Loucy (cell line): ENCODE measurements around the gene ELL.

Experiments
- H2AFZ ChIP-seq: fragments of 200-600 bp; sonication (generic); 2 replicates; pipeline ENCODE4 v1.6.0; 2016; ENCODE audit warnings: antibody characterized with exemption, mild to moderate bottlenecking, low read length, moderate library complexity
- H3F3A ChIP-seq: fragments of 200-600 bp; 2 replicates; pipeline ENCODE4 v1.6.0; 2016; ENCODE audit warnings: antibody characterized with exemption, low read depth, mild to moderate bottlenecking
- H3K27me3 ChIP-seq: fragments of 200-600 bp; sonication (generic); 2 replicates; pipeline ENCODE4 v1.6.1; 2014; ENCODE audit warnings: low read length, mild to moderate bottlenecking; ENCODE audit not compliant: insufficient read depth, poor library complexity, severe bottlenecking
- H3K36me3 ChIP-seq: fragments of 200-600 bp; sonication (generic); 2 replicates; pipeline ENCODE4 v1.6.1; 2016; ENCODE audit warnings: low read length; ENCODE audit not compliant: insufficient read depth
- H3K4me1 ChIP-seq: fragments of 200-600 bp; sonication (generic); 2 replicates; pipeline ENCODE4 v1.5.1; 2014; ENCODE audit warnings: low read length, mild to moderate bottlenecking; ENCODE audit not compliant: insufficient read depth, poor library complexity, severe bottlenecking
- H3K4me2 ChIP-seq: fragments of 200-600 bp; sonication (generic); 2 replicates; pipeline ENCODE4 v1.6.0; 2014; ENCODE audit warnings: antibody characterized with exemption, low read length, low read depth, mild to moderate bottlenecking; ENCODE audit not compliant: poor library complexity, severe bottlenecking
- H3K4me3 ChIP-seq: fragments of 200-600 bp; sonication (generic); 2 replicates; pipeline ENCODE4 v1.5.1; 2014; ENCODE audit warnings: low read length, mild to moderate bottlenecking, mixed read lengths; ENCODE audit not compliant: poor library complexity, severe bottlenecking
- H3K79me2 ChIP-seq: fragments of 200-600 bp; sonication (generic); 2 replicates; pipeline ENCODE4 v1.6.1; 2014; ENCODE audit warnings: low read length; ENCODE audit not compliant: insufficient read depth
- H3K9ac ChIP-seq: fragments of 200-600 bp; sonication (generic); 2 replicates; pipeline ENCODE4 v1.6.0; 2014; ENCODE audit warnings: mild to moderate bottlenecking, low read depth, low read length, moderate library complexity; ENCODE audit not compliant: poor library complexity, severe bottlenecking
- H3K9me2 ChIP-seq: fragments of 200-600 bp; sonication (generic); replicated peaks from 2 replicates; pipeline ENCODE4 v1.6.1; 2016; ENCODE audit warnings: low read depth, low read length, mixed read lengths
- H3K9me3 ChIP-seq: fragments of 200-600 bp; sonication (generic); 2 replicates; pipeline ENCODE4 v1.6.1; 2014; ENCODE audit warnings: mild to moderate bottlenecking, antibody characterized with exemption, low read length, low read depth; ENCODE audit not compliant: insufficient read depth
- H4K20me1 ChIP-seq: fragments of 200-600 bp; sonication (generic); 2 replicates; pipeline ENCODE4 v1.6.0; 2014; ENCODE audit warnings: antibody characterized with exemption, low read length, mild to moderate bottlenecking; ENCODE audit not compliant: insufficient read depth, poor library complexity, severe bottlenecking
- CTCF ChIP-seq: fragments of 200-600 bp; sonication (generic); conservative IDR thresholded peaks from 2 replicates; pipeline ENCODE4 v1.5.1; 2014; ENCODE audit warnings: mild to moderate bottlenecking, antibody characterized with exemption, low read length
- EZH2phosphoT487 ChIP-seq: fragments of 200-600 bp; IDR thresholded peaks from 2 replicates; pipeline ENCODE4 v1.6.1; 2018; ENCODE audit warnings: antibody characterized with exemption, mild to moderate bottlenecking, moderate library complexity, borderline replicate concordance

Gene ELL

GRCh38 chr19:18503971-18504885 lies 17.6 kb downstream of the ELL start:
- Histone ChIP-seq H3F3A (no peaks in the 10 kb centered on the region; the same call in 1 of the 2 replicates), H3K4me2 (no peak overlapping the region), H3K4me3 (no peak overlapping the region), H2AFZ (no peak overlapping the region), H3K9me2 (no peaks in the 10 kb centered on the region), H3K9me3 (no peaks in the 10 kb centered on the region), H3K9ac (no peak overlapping the region), H3K4me1 (peaks cover 47% of the 10 kb centered on the region), H3K79me2 (peaks cover 99% of the 10 kb centered on the region), H4K20me1 (peaks cover 55% of the 10 kb centered on the region), H3K36me3 (no peaks in the 10 kb centered on the region), H3K27me3 (no peaks in the 10 kb centered on the region)
- no peak for TF ChIP-seq EZH2phosphoT487
- no peak for TF ChIP-seq CTCF

- Histone ChIP-seq H3F3A (no peaks in the 10 kb centered on the region; the same call in 1 of the 2 replicates), H3K79me2 (peaks cover 99% of the 10 kb centered on the region), H3K4me1 (peaks cover 42% of the 10 kb centered on the region), H3K9me2 (no peaks in the 10 kb centered on the region), H3K4me3 (no peak overlapping the region), H3K4me2 (no peak overlapping the region), H2AFZ (no peak overlapping the region), H3K9ac (no peak overlapping the region), H3K9me3 (no peaks in the 10 kb centered on the region), H3K27me3 (no peaks in the 10 kb centered on the region), H4K20me1 (peaks cover 56% of the 10 kb centered on the region), H3K36me3 (no peaks in the 10 kb centered on the region)
- TF ChIP-seq CTCF (no peak), EZH2phosphoT487 (no peak)
These were observed 18.4 kb downstream of the ELL start for GRCh38 chr19:18503337-18503970.

- peaks cover 39% of the 10 kb centered on the region for H3K4me1 ChIP-seq
- H4K20me1 ChIP-seq = peaks cover 51% of the 10 kb centered on the region
- no peaks in the 10 kb centered on the region for H3K9me2 ChIP-seq
- H3K79me2 ChIP-seq = peaks cover 99% of the 10 kb centered on the region
- no peak overlapping the region for H3K4me3 ChIP-seq
- TF ChIP-seq CTCF (no peak), EZH2phosphoT487 (no peak)
- H3K9ac ChIP-seq = no peak overlapping the region
- no peaks in the 10 kb centered on the region for H3K27me3 ChIP-seq
- no peak overlapping the region for H2AFZ ChIP-seq
- H3K4me2 ChIP-seq = no peak overlapping the region
- H3K9me3 ChIP-seq = no peaks in the 10 kb centered on the region
- H3F3A ChIP-seq = no peaks in the 10 kb centered on the region; the same call in 1 of the 2 replicates
- H3K36me3 ChIP-seq = no peaks in the 10 kb centered on the region
These were observed 19.1 kb downstream of the ELL start for GRCh38 chr19:18502638-18503294.
